ENCODE data around the gene CD1D. TPM values are rescaled to one million over a fixed set of nuclear protein-coding genes. Genes with fewer than 3 reads are reported as not detected.
"Not testable (repeated sequence)": the region's sequence is repeated elsewhere in the genome, so short reads cannot be mapped to it uniquely, and the experiment has no call there.

CD1D gene
- not detected in 2 replicates for total RNA-seq

- no peak for DNase-seq (ENCODE audit: low read depth, low spot score)
These were observed at the start of gene CD1D for GRCh38 chr1:158180741-158181576. Gene CD1D (plus strand): TSS chr1:158180895. CDS start chr1:158181102, 207 bp downstream.

- DNase-seq (ENCODE audit: low read depth, low spot score), result no peak
These were observed 49.5 kb upstream of the CD1D start for GRCh38 chr1:158131217-158131616.

GRCh38 chr1:158140764-158141192, 39.9 kb upstream of the CD1D start:
- DNase-seq (ENCODE audit: low read depth, low spot score), result no peak

GRCh38 chr1:158145173-158145719, 35.4 kb upstream of the CD1D start:
- no peak for DNase-seq (ENCODE audit: low read depth, low spot score)

GRCh38 chr1:158146165-158146564, 34.5 kb upstream of the CD1D start:
- DNase-seq (ENCODE audit: low read depth, low spot score), result no peak

- no peak for DNase-seq (ENCODE audit: low read depth, low spot score)
These were observed 34.0 kb upstream of the CD1D start for GRCh38 chr1:158146739-158147138.

GRCh38 chr1:158147401-158147800, 33.3 kb upstream of the CD1D start:
- no peak for DNase-seq (ENCODE audit: low read depth, low spot score)

GRCh38 chr1:158147869-158148268, 32.8 kb upstream of the CD1D start:
- no peak for DNase-seq (ENCODE audit: low read depth, low spot score)

- DNase-seq (ENCODE audit: low read depth, low spot score), result no peak
These were observed 32.2 kb upstream of the CD1D start for GRCh38 chr1:158148468-158148867.

- no peak for DNase-seq (ENCODE audit: low read depth, low spot score)
These were observed 31.5 kb upstream of the CD1D start for GRCh38 chr1:158149175-158149574.

GRCh38 chr1:158149577-158150269, 31.0 kb upstream of the CD1D start:
- peak; percentile 87 for DNase-seq (ENCODE audit: low read depth, low spot score)

- DNase-seq (ENCODE audit: low read depth, low spot score), result no peak
These were observed 30.2 kb upstream of the CD1D start for GRCh38 chr1:158150523-158150922.

GRCh38 chr1:158153179-158153578, 27.5 kb upstream of the CD1D start:
- DNase-seq (ENCODE audit: low read depth, low spot score), result no peak

- DNase-seq (ENCODE audit: low read depth, low spot score), result no peak
These were observed 26.8 kb upstream of the CD1D start for GRCh38 chr1:158153746-158154444.

- DNase-seq (ENCODE audit: low read depth, low spot score), result no peak
These were observed 26.2 kb upstream of the CD1D start for GRCh38 chr1:158154501-158154900.

- DNase-seq (ENCODE audit: low read depth, low spot score), result no peak
These were observed 25.0 kb upstream of the CD1D start for GRCh38 chr1:158155673-158156072.

- no peak for DNase-seq (ENCODE audit: low read depth, low spot score)
These were observed 21.1 kb upstream of the CD1D start for GRCh38 chr1:158159597-158159996.

- DNase-seq (ENCODE audit: low read depth, low spot score), result no peak
These were observed 19.2 kb upstream of the CD1D start for GRCh38 chr1:158161446-158161845.

GRCh38 chr1:158163000-158163947, 17.4 kb upstream of the CD1D start:
- DNase-seq (ENCODE audit: low read depth, low spot score), result no peak

- DNase-seq (ENCODE audit: low read depth, low spot score), result no peak
These were observed 11.6 kb upstream of the CD1D start for GRCh38 chr1:158169105-158169504.

- DNase-seq (ENCODE audit: low read depth, low spot score), result not testable (repeated sequence)
These were observed 4.8 kb upstream of the CD1D start for GRCh38 chr1:158175915-158176314.

Measured in pulmonary artery endothelial cell (primary cell).